Measurements from ENCODE around the gene MED13L.

Gene MED13L

GRCh38 chr12:116210762-116211161 lies 66.7 kb downstream of the MED13L start:
- DNase-seq (ENCODE audit: low spot score) = no peak

DNA sequence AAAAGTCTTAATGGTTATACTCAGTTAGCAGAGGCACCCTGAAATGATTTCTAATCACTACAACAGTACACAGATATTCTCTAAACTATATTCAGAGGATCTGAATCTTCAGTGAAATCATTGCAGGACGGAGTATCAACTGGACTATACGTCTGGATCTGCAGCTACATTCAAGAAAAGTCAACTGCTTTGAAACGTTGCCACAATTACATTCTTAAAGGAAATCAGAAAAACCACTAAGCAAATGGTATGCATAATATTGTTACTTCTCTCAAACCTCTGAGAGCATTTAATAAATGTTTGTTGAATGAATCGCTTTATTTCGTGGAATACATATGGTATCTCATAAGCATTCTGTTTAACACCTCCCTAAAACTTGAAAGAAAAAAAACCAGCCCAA lies 67.4 kb downstream of the MED13L start:
- no peak for DNase-seq (ENCODE audit: low spot score)

- DNase-seq (ENCODE audit: low spot score) = no peak
Measured at GRCh38 chr12:116209503-116209902, 68.0 kb downstream of the MED13L start.

DNA sequence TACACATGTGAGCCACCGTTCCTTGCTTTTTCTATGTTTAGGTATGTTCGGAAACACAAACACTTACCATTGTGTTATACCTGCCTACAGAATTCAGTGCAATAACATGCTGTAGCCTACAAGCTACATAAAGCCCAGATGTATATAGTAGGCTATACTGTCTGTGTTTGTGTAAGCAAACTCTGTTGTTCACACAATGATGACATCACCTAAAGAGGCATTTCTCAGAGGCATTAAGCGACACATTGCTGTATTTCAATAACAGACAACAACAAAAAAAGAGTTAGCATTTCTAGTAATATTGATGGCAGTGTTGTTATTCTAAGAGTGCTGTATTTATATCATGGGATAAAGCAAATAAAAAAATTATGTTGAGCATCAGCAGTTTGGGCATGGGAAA lies 70.2 kb downstream of the MED13L start:
- DNase-seq (ENCODE audit: low spot score) = no peak

GRCh38 chr12:116206828-116207227 lies 70.7 kb downstream of the MED13L start:
- no peak for DNase-seq (ENCODE audit: low spot score)

DNA sequence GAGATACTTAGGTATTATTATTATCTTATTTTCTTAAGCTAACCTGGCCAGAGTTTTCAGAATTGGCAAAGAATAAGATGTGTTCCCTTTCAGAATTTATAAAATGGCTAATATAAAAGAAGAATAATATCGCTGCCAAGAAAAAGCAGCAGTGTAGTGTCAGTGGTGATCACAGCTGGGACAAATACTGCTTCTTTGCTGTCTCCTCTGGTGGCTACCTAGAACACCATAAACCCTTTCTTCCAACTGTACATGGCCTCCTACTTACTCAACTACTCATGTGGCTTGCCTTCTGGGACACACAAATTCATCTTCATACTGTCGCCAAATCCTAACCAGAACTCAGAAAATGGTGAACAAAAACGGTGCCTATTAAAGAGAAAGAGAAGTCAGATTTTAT lies 72.7 kb downstream of the MED13L start:
- DNase-seq (ENCODE audit: low spot score) = no peak

DNA sequence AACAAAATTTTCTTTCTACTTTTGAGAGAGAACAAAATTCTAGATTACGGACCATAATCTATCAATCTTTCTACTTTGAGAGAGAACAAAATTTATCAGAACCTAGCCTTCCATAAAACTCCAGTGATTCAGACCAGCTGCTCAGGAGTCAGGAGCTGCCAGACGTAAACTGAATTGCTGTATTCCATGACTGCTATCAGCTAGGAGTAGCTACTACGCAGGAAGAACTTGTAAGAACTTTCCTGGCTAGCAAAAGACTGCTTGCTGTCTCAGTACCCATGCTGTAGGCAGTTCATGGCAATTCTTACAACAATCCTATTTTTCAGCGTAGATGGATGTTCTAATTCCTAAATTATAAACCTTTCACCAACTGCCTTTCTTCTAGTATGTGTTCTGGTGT lies 73.3 kb downstream of the MED13L start:
- DNase-seq (ENCODE audit: low spot score) = no peak

DNA sequence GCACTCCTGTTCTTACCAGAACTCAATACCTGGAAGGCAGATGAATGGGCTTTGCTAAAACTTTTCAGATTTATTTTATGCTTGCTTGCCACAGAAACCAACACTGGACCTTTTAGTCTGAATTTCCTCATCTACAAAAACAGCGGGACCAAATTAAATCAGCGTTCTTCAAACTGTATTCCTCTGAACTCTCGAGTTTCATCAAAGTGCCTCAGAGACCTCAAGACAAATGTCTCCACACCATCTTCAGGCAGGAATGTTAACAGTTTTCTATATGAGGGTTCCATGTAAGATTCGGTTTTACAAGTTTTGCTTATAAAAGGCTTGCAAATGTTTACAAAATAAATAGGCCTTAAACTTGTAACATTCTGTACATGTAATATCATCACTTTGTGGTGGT lies 74.6 kb downstream of the MED13L start:
- DNase-seq (ENCODE audit: low spot score) = no peak

DNA sequence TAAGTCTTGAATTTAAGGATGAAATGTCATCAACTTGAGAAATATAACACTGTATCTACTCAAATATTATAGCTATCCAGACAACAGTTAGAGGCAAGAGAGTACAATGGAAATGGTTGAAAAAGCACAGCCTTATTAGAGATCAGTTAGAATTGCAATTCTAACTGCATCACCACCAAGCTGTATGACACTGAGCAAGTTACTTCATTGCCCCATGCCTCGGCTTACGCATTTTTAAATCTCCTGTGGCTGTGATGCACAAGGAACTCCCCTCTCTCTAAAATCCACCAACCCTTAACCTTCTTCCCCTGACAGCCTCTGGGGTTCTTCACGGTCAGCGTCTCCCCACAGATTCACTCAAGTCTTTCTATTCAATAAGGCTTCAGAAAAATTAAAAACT lies 75.1 kb downstream of the MED13L start:
- no peak for DNase-seq (ENCODE audit: low spot score)

- DNase-seq (ENCODE audit: low spot score) = no peak
Measured at GRCh38 chr12:116201908-116202307, 75.6 kb downstream of the MED13L start.

GRCh38 chr12:116201359-116201758 lies 76.1 kb downstream of the MED13L start:
- DNase-seq (ENCODE audit: low spot score) = no peak

DNA sequence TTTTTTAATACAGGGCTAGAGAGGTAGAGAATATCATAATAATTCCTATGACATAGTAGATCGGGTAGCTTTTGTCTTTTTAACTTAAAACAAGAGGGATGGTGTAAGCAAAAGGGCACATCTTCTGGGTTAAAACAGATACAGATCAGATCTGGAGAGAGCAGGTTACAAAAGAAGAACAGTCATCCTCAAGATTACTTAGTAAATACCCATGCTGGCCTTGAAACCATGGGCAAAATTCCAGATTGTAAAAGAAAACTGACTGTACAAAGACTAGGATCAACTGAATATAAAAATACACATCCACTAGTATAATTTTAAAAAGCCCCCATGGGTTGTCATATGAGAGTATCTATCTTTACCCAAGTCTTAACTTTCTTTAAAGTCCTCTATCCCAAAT lies 76.7 kb downstream of the MED13L start:
- DNase-seq (ENCODE audit: low spot score) = no peak

DNA sequence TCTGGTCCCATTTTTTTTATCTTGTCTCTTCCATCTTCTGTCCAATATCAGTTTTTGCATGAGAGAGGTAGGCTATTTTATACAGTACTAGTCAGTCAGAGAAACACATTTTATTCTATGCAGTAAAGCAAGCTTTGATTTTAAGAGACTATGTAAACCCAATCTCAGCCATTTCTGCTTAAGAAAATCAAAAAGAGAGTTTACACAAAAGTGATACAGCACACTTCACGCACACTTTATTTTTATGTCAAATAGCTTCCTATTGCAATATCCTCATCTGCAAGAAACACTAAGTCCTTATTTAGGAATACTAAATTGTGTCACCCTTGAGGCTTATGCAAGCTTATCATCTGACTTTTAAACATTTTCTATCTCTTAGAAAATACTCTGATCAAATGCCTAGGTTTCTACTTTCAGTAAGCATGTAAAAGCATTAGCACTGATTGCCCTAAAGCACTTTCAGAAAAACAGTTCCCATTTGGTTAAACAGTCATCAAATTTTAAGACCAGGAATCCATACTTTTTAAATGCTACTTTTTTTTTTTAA lies 78.3 kb downstream of the MED13L start:
- DNase-seq (ENCODE audit: low spot score) = no peak

GRCh38 chr12:116196752-116197718 lies 80.5 kb downstream of the MED13L start:
- no peak for DNase-seq (ENCODE audit: low spot score)

DNA sequence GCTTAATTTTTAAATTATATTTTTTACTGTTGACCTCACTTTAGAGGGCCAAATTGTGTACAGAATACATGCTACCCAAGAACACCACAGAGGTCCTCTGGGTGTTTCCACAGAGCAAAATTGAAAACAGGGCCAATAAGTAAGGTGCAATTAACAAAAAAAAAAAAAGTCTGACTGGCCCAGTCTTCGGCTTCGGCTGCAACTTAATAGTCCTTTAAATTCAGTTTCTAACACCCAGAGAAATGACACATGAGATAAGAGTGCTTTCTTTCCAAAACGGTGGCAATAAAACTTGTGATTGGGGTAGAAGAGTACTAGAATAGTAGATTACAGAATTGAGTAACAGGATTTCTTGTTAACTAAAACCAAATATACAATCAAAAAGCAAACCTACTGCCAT lies 81.3 kb downstream of the MED13L start:
- no peak for DNase-seq (ENCODE audit: low spot score)

GRCh38 chr12:116194935-116195431 lies 82.5 kb downstream of the MED13L start:
- DNase-seq (ENCODE audit: low spot score) = no peak

DNA sequence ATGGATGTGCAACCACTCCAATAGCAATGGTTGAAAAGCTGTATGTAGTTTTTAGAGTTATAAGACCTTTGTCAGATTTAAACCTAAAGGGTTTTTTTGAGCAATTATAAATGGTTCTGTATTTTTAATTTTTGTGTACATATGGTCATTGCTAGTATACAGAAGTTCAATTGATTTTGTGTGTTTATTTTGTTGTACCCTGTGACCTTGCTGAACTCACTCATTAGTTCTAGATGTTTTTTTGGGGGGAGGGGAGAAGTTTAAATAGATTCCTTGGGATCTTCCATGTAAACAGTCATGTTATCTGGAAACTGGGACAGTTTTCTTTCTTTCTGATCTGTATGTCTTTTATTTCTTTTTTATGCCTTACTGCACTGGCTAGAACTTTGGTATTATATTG lies 87.8 kb downstream of the MED13L start:
- no peak for DNase-seq (ENCODE audit: low spot score)

- DNase-seq (ENCODE audit: low spot score) = no peak
Measured at GRCh38 chr12:116188581-116188980, 88.9 kb downstream of the MED13L start.

DNA sequence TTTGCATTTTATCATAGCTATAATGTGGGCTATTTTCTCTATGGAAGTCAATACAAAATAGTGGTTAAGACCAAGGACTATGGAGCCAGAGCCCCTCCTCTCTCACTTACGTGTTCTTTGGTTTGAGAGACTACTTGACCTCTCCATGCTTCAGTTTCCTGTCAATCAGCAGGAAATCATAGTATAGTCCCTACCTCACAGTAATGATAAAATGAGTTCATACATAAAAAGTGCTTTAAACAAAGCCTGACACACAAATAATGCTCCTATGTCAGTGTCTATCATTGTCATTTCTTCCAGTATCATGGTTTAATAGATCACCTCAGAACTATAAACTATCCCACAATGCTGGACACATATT lies 90.4 kb downstream of the MED13L start:
- DNase-seq (ENCODE audit: low spot score) = no peak

DNA sequence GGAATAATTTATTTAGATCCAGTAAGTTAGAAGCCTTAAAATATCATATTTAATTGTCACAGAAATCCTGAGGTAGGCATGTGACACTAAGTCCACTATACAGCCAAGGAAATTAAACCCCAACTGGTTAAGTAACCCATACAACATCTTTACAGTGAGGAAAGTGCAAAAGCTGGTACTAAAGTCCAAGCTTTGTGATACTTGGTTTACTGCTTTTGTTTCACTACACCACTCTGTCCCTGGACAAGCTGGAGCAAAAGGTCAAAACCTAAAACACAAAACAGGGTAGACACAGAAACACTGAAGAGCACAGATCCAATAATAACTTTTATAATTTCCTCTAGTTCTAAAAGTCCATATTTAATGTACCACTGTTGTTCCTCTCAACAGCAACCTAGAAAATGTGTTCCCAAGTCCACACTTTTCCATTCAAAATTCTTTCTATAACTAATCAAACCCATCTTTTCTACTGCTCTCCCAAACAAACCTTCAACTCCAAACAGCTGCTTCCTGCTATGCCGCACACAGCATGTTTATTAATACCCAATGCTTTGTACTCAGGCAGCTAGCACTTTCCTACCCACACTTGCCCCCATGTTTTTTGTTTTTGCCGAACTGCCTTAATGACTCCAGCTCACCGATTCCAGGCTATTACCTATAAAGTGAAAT lies 90.9 kb downstream of the MED13L start:
- DNase-seq (ENCODE audit: low spot score) = no peak

- DNase-seq (ENCODE audit: low spot score) = no peak
Measured at GRCh38 chr12:116184763-116185162, 92.7 kb downstream of the MED13L start.

GRCh38 chr12:116183741-116184141 lies 93.8 kb downstream of the MED13L start:
- DNase-seq (ENCODE audit: low spot score) = no peak

Measured in LoVo (cell line).